Measurements from ENCODE around the gene B4GALT3. TPM values are rescaled to one million over a fixed set of nuclear protein-coding genes. Genes with fewer than 3 reads are reported as not detected.
A peak's percentile ranks its signal among the peaks of the same experiment; 100 is the strongest.

Gene B4GALT3
- total and polyA plus RNA-seq, 2 donors (not counting 1 experiment from before 2014, with no cell fraction given), result 17.8 to 18.7 TPM

DNA sequence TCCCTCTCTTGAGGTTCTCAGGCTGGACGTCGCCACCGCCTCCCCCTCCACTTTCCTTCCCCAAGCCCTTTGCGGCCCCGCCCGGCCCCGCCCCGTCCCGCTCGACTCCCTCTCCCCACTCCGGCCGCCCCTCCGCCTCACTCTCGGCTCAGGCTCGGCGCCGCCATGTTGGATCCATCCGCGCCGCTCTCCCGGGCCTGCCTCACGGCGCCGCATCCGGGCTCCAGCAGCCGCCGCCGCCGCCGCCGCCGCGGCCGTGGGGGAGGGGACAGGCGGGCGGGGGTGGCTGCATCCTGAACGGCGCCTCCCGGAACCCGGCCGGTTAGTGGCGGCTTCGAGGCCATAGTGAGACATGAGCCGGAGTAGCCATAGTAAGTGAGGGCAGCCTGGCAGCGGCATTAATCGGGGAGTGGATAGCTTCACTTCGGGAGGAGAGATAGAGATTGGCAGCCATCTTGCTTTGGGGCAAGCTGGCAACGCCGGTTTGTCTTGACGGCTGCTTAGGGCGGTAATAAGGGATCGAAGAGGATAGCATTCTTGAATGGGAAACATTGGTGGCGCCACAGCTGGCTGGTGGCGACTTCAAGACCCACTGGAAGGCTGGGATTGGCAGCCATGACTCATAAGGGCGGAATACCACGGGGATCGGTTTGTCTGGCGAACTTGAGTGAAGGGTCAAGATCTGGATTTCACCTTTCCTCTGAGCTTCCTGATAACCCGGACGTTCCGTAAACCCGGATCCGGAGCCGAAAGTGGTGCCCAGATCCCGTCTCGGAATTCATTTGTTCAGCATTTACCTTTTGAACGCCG, 44.7 kb downstream of the B4GALT3 start, which contains the start of gene DEDD:
Gene DEDD, minus strand, starts transcription at position 258 of the 810 bp plus-strand sequence. CDS start 8,205 bp downstream, outside the sequence.
- peaks cover 3% of the 10 kb centered on the region for H3K4me1 ChIP-seq (ENCODE audit: control insufficient read depth, extremely low read depth, insufficient read depth, low read length)
- no peaks in the 10 kb centered on the region for H4K20me1 ChIP-seq (ENCODE audit: control insufficient read depth, extremely low read depth, insufficient read depth, low read length)
- H2AFZ ChIP-seq (ENCODE audit: low read length), result peak within 1 kb of the TSS; percentile 90
- H3K9ac ChIP-seq (ENCODE audit: insufficient read depth, low read length), result peak within 1 kb of the TSS; percentile 96
- H3K79me2 ChIP-seq (ENCODE audit: control insufficient read depth, insufficient read depth, low read length), result peaks cover 46% of the 10 kb centered on the region
- H3K4me2 ChIP-seq (ENCODE audit: extremely low read depth, insufficient read depth, low read length), result peak within 1 kb of the TSS; percentile 86
- H3K9me3 ChIP-seq (ENCODE audit: control insufficient read depth, insufficient read depth, low read depth, low read length), result no peaks in the 10 kb centered on the region
- peak within 1 kb of the TSS; percentile 83 for H3K27ac ChIP-seq (ENCODE audit: insufficient read depth, low read length)
- TF ChIP-seq, protein P1, sequence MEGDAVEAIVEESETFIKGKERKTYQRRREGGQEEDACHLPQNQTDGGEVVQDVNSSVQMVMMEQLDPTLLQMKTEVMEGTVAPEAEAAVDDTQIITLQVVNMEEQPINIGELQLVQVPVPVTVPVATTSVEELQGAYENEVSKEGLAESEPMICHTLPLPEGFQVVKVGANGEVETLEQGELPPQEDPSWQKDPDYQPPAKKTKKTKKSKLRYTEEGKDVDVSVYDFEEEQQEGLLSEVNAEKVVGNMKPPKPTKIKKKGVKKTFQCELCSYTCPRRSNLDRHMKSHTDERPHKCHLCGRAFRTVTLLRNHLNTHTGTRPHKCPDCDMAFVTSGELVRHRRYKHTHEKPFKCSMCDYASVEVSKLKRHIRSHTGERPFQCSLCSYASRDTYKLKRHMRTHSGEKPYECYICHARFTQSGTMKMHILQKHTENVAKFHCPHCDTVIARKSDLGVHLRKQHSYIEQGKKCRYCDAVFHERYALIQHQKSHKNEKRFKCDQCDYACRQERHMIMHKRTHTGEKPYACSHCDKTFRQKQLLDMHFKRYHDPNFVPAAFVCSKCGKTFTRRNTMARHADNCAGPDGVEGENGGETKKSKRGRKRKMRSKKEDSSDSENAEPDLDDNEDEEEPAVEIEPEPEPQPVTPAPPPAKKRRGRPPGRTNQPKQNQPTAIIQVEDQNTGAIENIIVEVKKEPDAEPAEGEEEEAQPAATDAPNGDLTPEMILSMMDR (conservative IDR thresholded peaks at IDR 0.05 in 1 of 2, IDR thresholded peaks at IDR 0.05 in 1 of 2; ENCODE audit: low read depth in 1 of 2, low read length in 2 of 2), result no peak
- no peak for TF ChIP-seq EZH2 (IDR thresholded peaks at IDR 0.05; ENCODE audit: low read length, missing control alignments)
- DNase-seq (ENCODE audit: low read depth in 2 of 2), result peak; percentile 96 to 97
- H3K36me3 ChIP-seq (ENCODE audit: control insufficient read depth, insufficient read depth, low read length), result peaks cover 12% of the 10 kb centered on the region
- H3K27me3 ChIP-seq (ENCODE audit: control insufficient read depth, insufficient read depth, low read length), result no peaks in the 10 kb centered on the region
- H3K4me3 ChIP-seq (replicated peaks in 1 of 4; ENCODE audit: control extremely low read depth in 1 of 4, insufficient read depth in 1 of 4, low read depth in 3 of 4, low read length in 4 of 4), result peak within 1 kb of the TSS; percentile 84 to 99 (median 94)

DNA sequence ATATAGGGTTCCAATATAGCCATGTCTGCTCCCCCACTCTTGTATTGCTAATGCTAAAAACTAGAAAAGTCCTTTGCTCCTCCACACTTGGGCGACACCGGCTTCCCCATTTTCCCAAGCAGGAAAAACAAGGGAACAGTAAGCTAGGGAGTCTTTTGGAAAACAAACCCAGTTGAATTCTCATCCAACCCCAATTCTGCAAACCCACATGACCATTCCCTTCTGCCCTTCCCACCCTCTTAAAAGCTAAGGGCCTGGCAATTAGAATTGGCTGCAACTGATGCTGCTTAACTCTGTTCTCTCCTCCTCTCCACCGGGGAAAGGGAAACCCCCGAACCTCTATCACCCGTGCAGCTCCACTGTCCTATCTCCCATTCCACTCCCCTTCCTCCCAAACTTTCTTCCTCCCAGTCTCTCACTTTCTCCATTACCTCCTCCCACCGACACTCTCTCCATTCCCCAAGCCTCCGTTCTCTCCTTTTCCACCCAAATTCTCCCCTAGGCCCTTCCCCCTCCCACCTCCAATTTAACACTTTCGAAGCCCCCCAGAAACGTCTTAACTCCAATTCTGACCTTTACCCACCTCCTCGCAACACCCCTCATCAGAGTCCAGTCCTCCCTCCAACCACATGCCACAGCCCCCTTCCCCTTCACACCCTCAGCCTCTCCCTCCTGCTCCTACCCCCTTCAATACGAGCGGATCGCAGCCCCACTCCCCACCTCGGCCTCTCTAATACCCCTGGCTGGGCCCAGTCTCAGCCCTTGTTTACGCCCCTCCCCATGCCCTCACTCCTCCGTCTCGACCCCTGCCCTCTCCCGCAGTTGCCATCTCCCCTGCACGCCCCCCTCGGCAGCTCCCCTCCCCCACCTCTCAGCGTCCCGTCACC, 45.5 kb downstream of the B4GALT3 start:
- H3K36me3 ChIP-seq (ENCODE audit: control insufficient read depth, insufficient read depth, low read length), result peaks cover 12% of the 10 kb centered on the region
- peak overlapping the region; percentile 96 for H3K9ac ChIP-seq (ENCODE audit: insufficient read depth, low read length)
- H3K4me2 ChIP-seq (ENCODE audit: extremely low read depth, insufficient read depth, low read length), result peak overlapping the region; percentile 67
- H3K4me1 ChIP-seq (ENCODE audit: control insufficient read depth, extremely low read depth, insufficient read depth, low read length), result peaks cover 3% of the 10 kb centered on the region
- H4K20me1 ChIP-seq (ENCODE audit: control insufficient read depth, extremely low read depth, insufficient read depth, low read length), result no peaks in the 10 kb centered on the region
- no peaks in the 10 kb centered on the region for H3K27me3 ChIP-seq (ENCODE audit: control insufficient read depth, insufficient read depth, low read length)
- H3K4me3 ChIP-seq (replicated peaks in 1 of 4; ENCODE audit: control extremely low read depth in 1 of 4, insufficient read depth in 1 of 4, low read depth in 3 of 4, low read length in 4 of 4), result peak overlapping the region; percentile 84 to 96 (median 89)
- H3K27ac ChIP-seq (ENCODE audit: insufficient read depth, low read length), result peak overlapping the region; percentile 83
- H3K9me3 ChIP-seq (ENCODE audit: control insufficient read depth, insufficient read depth, low read depth, low read length), result no peaks in the 10 kb centered on the region
- TF ChIP-seq EZH2 (IDR thresholded peaks at IDR 0.05; ENCODE audit: low read length, missing control alignments), result no peak
- TF ChIP-seq, protein P1 (conservative IDR thresholded peaks at IDR 0.05 in 1 of 2, IDR thresholded peaks at IDR 0.05 in 1 of 2; ENCODE audit: low read depth in 1 of 2, low read length in 2 of 2), result no peak
- H2AFZ ChIP-seq (ENCODE audit: low read length), result peak overlapping the region; percentile 43
- peaks cover 52% of the 10 kb centered on the region for H3K79me2 ChIP-seq (ENCODE audit: control insufficient read depth, insufficient read depth, low read length)
- peak; percentile 39 to 40 for DNase-seq (ENCODE audit: low read depth in 2 of 2)

DNA sequence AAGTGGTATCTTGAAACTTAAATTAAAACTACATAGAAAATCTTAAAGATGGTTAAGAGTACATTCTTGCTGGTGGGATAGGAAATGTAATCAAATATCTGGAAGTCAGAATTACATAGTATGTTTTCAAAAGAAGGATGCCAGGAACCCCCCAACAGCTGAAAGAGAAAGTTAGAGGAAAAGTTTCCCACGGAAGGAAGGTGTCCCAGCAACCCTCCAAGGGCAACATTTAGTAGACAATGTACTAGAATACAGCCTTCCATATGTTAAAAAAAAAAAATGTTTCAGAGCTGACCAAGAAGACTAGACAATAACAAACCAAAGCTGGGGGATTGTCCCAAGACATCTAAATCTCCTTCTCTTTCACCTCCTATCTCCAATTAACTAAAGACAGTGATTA, 47.0 kb downstream of the B4GALT3 start:
- Histone ChIP-seq H3K4me3 (replicated peaks in 1 of 4; ENCODE audit: control extremely low read depth in 1 of 4, insufficient read depth in 1 of 4, low read depth in 3 of 4, low read length in 4 of 4) (peak overlapping the region in 2 of 4 experiments; percentile 17 to 96), H3K4me2 (ENCODE audit: extremely low read depth, insufficient read depth, low read length) (peak overlapping the region; percentile 7), H3K79me2 (ENCODE audit: control insufficient read depth, insufficient read depth, low read length) (peaks cover 59% of the 10 kb centered on the region), H3K27me3 (ENCODE audit: control insufficient read depth, insufficient read depth, low read length) (no peaks in the 10 kb centered on the region), H2AFZ (ENCODE audit: low read length) (no peak overlapping the region), H3K9me3 (ENCODE audit: control insufficient read depth, insufficient read depth, low read depth, low read length) (no peaks in the 10 kb centered on the region), H3K4me1 (ENCODE audit: control insufficient read depth, extremely low read depth, insufficient read depth, low read length) (peaks cover 3% of the 10 kb centered on the region), H3K27ac (ENCODE audit: insufficient read depth, low read length) (no peak overlapping the region), H3K9ac (ENCODE audit: insufficient read depth, low read length) (no peak overlapping the region), H4K20me1 (ENCODE audit: control insufficient read depth, extremely low read depth, insufficient read depth, low read length) (no peaks in the 10 kb centered on the region), H3K36me3 (ENCODE audit: control insufficient read depth, insufficient read depth, low read length) (peaks cover 18% of the 10 kb centered on the region)
- no peak for TF ChIP-seq EZH2 (IDR thresholded peaks at IDR 0.05; ENCODE audit: low read length, missing control alignments)
- TF ChIP-seq, protein P1 (conservative IDR thresholded peaks at IDR 0.05 in 1 of 2, IDR thresholded peaks at IDR 0.05 in 1 of 2; ENCODE audit: low read depth in 1 of 2, low read length in 2 of 2), result no peak
- no peak for DNase-seq (ENCODE audit: low read depth in 2 of 2)

Measured in fibroblast of lung (primary cell).